22Rv1 (cell line): ENCODE data around the gene BBS7.

ENCODE experiments used
- ZFX ChIP-seq: fragments of 450-650 bp; IDR thresholded peaks from 2 replicates; pipeline ENCODE4 v1.6.1; 2017; ENCODE audit warnings: antibody characterized with exemption, borderline replicate concordance
- TF ChIP-seq, protein P1 (sequence below): fragments of 450-650 bp; IDR thresholded peaks from 2 replicates; pipeline ENCODE4 v1.5.1; 2017; ENCODE audit warnings: mild to moderate bottlenecking

DNA sequence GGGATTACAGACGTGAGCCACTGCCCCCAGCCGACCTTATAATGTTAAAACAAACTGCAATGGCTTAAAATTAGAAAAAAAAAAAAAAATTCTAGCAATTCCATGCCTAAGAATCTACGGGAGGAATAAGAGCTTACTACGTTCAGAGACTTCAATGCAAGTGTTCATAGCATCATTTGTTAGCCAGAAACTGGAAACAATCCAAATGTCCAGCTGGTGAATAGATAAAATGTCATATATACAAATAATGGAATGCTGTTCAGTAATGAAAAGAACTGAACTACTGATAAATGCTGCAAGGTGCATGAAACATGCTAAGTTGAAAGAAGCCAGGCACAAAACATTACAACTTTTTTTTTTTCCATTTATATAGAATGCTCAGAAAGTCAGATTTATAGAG lies 63.9 kb downstream of the BBS7 start:
- TF ChIP-seq, protein P1, sequence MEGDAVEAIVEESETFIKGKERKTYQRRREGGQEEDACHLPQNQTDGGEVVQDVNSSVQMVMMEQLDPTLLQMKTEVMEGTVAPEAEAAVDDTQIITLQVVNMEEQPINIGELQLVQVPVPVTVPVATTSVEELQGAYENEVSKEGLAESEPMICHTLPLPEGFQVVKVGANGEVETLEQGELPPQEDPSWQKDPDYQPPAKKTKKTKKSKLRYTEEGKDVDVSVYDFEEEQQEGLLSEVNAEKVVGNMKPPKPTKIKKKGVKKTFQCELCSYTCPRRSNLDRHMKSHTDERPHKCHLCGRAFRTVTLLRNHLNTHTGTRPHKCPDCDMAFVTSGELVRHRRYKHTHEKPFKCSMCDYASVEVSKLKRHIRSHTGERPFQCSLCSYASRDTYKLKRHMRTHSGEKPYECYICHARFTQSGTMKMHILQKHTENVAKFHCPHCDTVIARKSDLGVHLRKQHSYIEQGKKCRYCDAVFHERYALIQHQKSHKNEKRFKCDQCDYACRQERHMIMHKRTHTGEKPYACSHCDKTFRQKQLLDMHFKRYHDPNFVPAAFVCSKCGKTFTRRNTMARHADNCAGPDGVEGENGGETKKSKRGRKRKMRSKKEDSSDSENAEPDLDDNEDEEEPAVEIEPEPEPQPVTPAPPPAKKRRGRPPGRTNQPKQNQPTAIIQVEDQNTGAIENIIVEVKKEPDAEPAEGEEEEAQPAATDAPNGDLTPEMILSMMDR: no peak
- TF ChIP-seq ZFX: no peak
